GM12878 (cell line): ENCODE results near the gene PTGR3. TPM values are rescaled to one million over a fixed set of nuclear protein-coding genes. Genes with fewer than 3 reads are reported as not detected.

ENCODE experiments used
- ATAC-seq: fragments of 200-7000 bp; cut with Tn5 transposase; 3 replicates; pipeline ENCODE4 v1.9.1; 2020; ENCODE audit warnings: mild to moderate bottlenecking, moderate library complexity
- BruUV-seq: library from RNA; stranded (reverse); fragments of 400-500 nt; replicated peaks from 2 replicates; lab custom pipeline; 2021; lab: Mats Ljungman, UMichigan
- CTCF ChIA-PET: fragments of 300-600 bp; sonication (Branson Sonifier 250); formaldehyde crosslinking; extraction: SDS; loops from one replicate; lab custom pipeline; 2021; ENCODE audit warnings: inconsistent platforms; lab: Yijun Ruan, JAX
- POLR2A ChIA-PET: fragments of 350-600 bp; formaldehyde crosslinking; extraction: SDS; loops from one replicate; lab custom pipeline; 2021; ENCODE audit warnings: inconsistent platforms; lab: Charles Lee
- RAD21 ChIA-PET: fragments of 300-600 bp; sonication (Branson Sonifier 250); formaldehyde crosslinking; loops from one replicate; lab custom pipeline; 2023; ENCODE audit warnings: antibody characterized with exemption; ENCODE audit not compliant: unreplicated experiment; lab: Charles Lee
- SMC1A ChIA-PET: fragments of 300-600 bp; sonication (Branson Sonifier 250); formaldehyde crosslinking; loops from one replicate; lab custom pipeline; 2023; ENCODE audit not compliant: unreplicated experiment, uncharacterized antibody; lab: Charles Lee
- DNase-seq: peaks from one replicate; pipeline ENCODE4 v3.0.0-alpha.2; 2011; ENCODE audit warnings: low read depth, low spot score
- FAIRE-seq: peaks from 3 replicates; lab custom pipeline; 2011; peaks lifted over from hg19 to GRCh38; lab: Jason Lieb, UNC
- H2AFZ ChIP-seq: 2 replicates; pipeline ENCODE4 v1.6.0; 2011; ENCODE audit warnings: low read depth, low read length, control low read depth; ENCODE audit not compliant: control insufficient read depth
- H3K27ac ChIP-seq: 2 replicates; pipeline ENCODE4 v1.5.1; 2011; ENCODE audit warnings: control low read depth; ENCODE audit not compliant: control insufficient read depth, insufficient read depth
- H3K27me3 ChIP-seq, 2 experiments: replicated peaks in 1 of 2; 2 replicates each; pipeline versions ENCODE4 v1.6.0 to v1.6.1; 2011; ENCODE audit warnings: low read length in 1 of 2; ENCODE audit not compliant: control insufficient read depth in 2 of 2, insufficient read depth in 2 of 2
- H3K36me3 ChIP-seq, 2 experiments: 2 replicates each; pipeline ENCODE4 v1.5.1; 2011; ENCODE audit warnings: low read length in 1 of 2; ENCODE audit not compliant: control insufficient read depth in 2 of 2, insufficient read depth in 2 of 2
- H3K4me1 ChIP-seq: 2 replicates; pipeline ENCODE4 v1.6.1; 2011; ENCODE audit warnings: mild to moderate bottlenecking, low read length, moderate library complexity, mixed read lengths; ENCODE audit not compliant: control insufficient read depth, insufficient read depth
- H3K4me2 ChIP-seq: 2 replicates; pipeline ENCODE4 v1.6.0; 2011; ENCODE audit warnings: control low read depth; ENCODE audit not compliant: control insufficient read depth, insufficient read depth
- H3K4me3 ChIP-seq: fragments of 200-600 bp; sonication (generic); 2 replicates; pipeline ENCODE4 v1.5.1; 2016
- H3K79me2 ChIP-seq: 2 replicates; pipeline ENCODE4 v1.6.0; 2011; ENCODE audit warnings: low read length; ENCODE audit not compliant: control insufficient read depth, insufficient read depth
- H3K9ac ChIP-seq: 2 replicates; pipeline ENCODE4 v1.8.0; 2011; ENCODE audit warnings: low read length, control low read depth, mixed read lengths; ENCODE audit not compliant: control insufficient read depth, insufficient read depth
- H3K9me3 ChIP-seq: replicated peaks from 3 replicates; pipeline ENCODE4 v1.5.1; 2011; ENCODE audit warnings: mild to moderate bottlenecking, low read length; ENCODE audit not compliant: control insufficient read depth, insufficient read depth
- H4K20me1 ChIP-seq: 2 replicates; pipeline ENCODE4 v1.6.0; 2011; ENCODE audit not compliant: control insufficient read depth, insufficient read depth
- BHLHE40 ChIP-seq, 2 experiments: fragments of 450-650 bp in 1 of 2; IDR thresholded peaks; 2 replicates each; pipeline ENCODE4 v1.6.1; 2011 to 2017; ENCODE audit warnings: low read depth in 2 of 2, borderline replicate concordance in 1 of 2, improper control_type of control experiment in 1 of 2, low read length in 1 of 2, mild to moderate bottlenecking in 1 of 2
- IRF3 ChIP-seq: fragments of 450-650 bp; IDR thresholded peaks from 2 replicates; pipeline ENCODE4 v1.6.1; 2014; ENCODE audit warnings: mild to moderate bottlenecking
- IRF5 ChIP-seq: fragments of 450-650 bp; IDR thresholded peaks from 2 replicates; pipeline ENCODE4 v1.6.1; 2017; ENCODE audit warnings: borderline replicate concordance
- MEF2B ChIP-seq: fragments of 450-650 bp; IDR thresholded peaks from 2 replicates; pipeline ENCODE4 v1.6.1; 2018; ENCODE audit warnings: mild to moderate bottlenecking, moderate library complexity; ENCODE audit not compliant: partially characterized antibody, poor library complexity, severe bottlenecking
- NR2C1 ChIP-seq: fragments of 450-650 bp; IDR thresholded peaks from 2 replicates; pipeline ENCODE4 v1.6.1; 2017; ENCODE audit warnings: antibody characterized with exemption, mild to moderate bottlenecking, moderate library complexity
- PRDM15 ChIP-seq: fragments of 450-650 bp; formaldehyde crosslinking; IDR thresholded peaks from 2 replicates; pipeline ENCODE4 v1.4.0; 2020; ENCODE audit warnings: mild to moderate bottlenecking, moderate library complexity
- ZNF687 ChIP-seq: fragments of 450-650 bp; IDR thresholded peaks from 2 replicates; pipeline ENCODE4 v1.6.1; 2017; ENCODE audit warnings: mild to moderate bottlenecking, moderate library complexity
- WGBS: methylation state at CpG from one replicate; pipeline ENCODE4 v1.1.6; 2016; ENCODE audit warnings: low lambda C conversion rate; ENCODE audit not compliant: insufficient replicate concordance, insufficient coverage; ENCODE audit errors: missing lambda C conversion rate; 5-methylcytosine and 5-hydroxymethylcytosine counted together
- in situ Hi-C: fragments of 300-500 bp; cut with MboI; formaldehyde crosslinking; loops from 9 replicates; pipeline ENCODE4 v1.14.3; 2018; ENCODE audit warnings: mixed read lengths
- intact Hi-C: fragments of 100-400 bp; cut with micrococcal nuclease; formaldehyde crosslinking; loops from one replicate; pipeline ENCODE4 v1.14.2; 2022; ENCODE audit not compliant: unreplicated experiment
- polyA plus RNA-seq, 11 experiments: library from polyadenylated mRNA; depleted of rRNA in 4 of 11; unstranded in 6 of 11; stranded (reverse) in 5 of 11; fragments of >200 nt; fragmentation: Nextera tagmentation in 4 of 11; fragmentation: Illumina TruSeq in 1 of 11; extraction: Ambion mirVana in 4 of 11; extraction: Trizol in 1 of 11; gene quantifications; 1 replicate in 1 of 11; 2 replicates in 10 of 11; pipeline versions ENCODE4 v1.2.1 to v1.2.3, GENCODE V29; 2011 to 2016; ENCODE audit warnings: inconsistent platforms in 2 of 11, missing spikeins in 2 of 11, low read depth in 1 of 11
- total RNA-seq, 4 experiments: library from RNA; depleted of rRNA in 3 of 4; stranded (reverse); fragments of >200 nt in 3 of 4; fragmentation: Illumina TruSeq in 1 of 4; extraction: Trizol in 1 of 4; gene quantifications; 2 replicates each; pipeline versions ENCODE4 v1.2.1 to v1.2.3, GENCODE V29; 2013 to 2021

PTGR3 gene
- total and polyA plus RNA-seq, 10 of the 15 experiments (the other 5 are each of a cell fraction or from before 2014, with no cell fraction given): 6.2 to 69.8 (median 21.9) TPM

GRCh38 chr18:75164479-75164878 is 44.5 kb downstream of the PTGR3 start:
- H3K9ac ChIP-seq: no peak overlapping the region
- CTCF ChIA-PET: interaction anchor here (1.2 kb wide), 1 partner anchor 508 kb away, joined by 3 read pairs; no protein-coding TSS in a partner anchor
- WGBS: 58% methylated on average over 3 of the region's 3 CpGs

More at GRCh38 chr18:75164479-75164878, 44.5 kb downstream of the PTGR3 start:
- no peak overlapping the region for H3K27ac ChIP-seq
- H4K20me1 ChIP-seq: no peaks in the 10 kb centered on the region
- ChIA-PET POLR2A (no interaction called here), RAD21 (interaction anchor here (1.1 to 1.6 kb wide), 2 partner anchors 169 to 512 kb away, joined by 3 to 4 read pairs; no protein-coding TSS in a partner anchor), SMC1A (interaction anchor here (0.9 to 1.9 kb wide), 2 partner anchors 9 to 262 kb away, joined by 3 to 5 read pairs; no protein-coding TSS in a partner anchor)
- no peaks in the 10 kb centered on the region for H3K9me3 ChIP-seq
- no peak overlapping the region for H2AFZ ChIP-seq
- FAIRE-seq: no peak
- in situ Hi-C loops (no loop called here), intact Hi-C loops (no loop called here)
- no peaks in the 10 kb centered on the region; a peak in 1 of 4 replicates for H3K27me3 ChIP-seq
- no peak for TF ChIP-seq PRDM15
- TF ChIP-seq IRF3: no peak
- no peak for TF ChIP-seq IRF5
- no peak for TF ChIP-seq MEF2B
- no peak for TF ChIP-seq ZNF687
- no peak for TF ChIP-seq BHLHE40 (IDR thresholded peaks at IDR 0.05; ENCODE audit: borderline replicate concordance in 1 of 2, low read depth in 2 of 2, low read length in 1 of 2)
- no peak for TF ChIP-seq NR2C1
- ATAC-seq: no peak
- H3K4me2 ChIP-seq: no peak overlapping the region
- no TSS peak for BruUV-seq
- no peaks in the 10 kb centered on the region for H3K4me1 ChIP-seq
- DNase-seq: no peak
- no peak overlapping the region for H3K4me3 ChIP-seq
- no peaks in the 10 kb centered on the region for H3K36me3 ChIP-seq
- H3K79me2 ChIP-seq: no peaks in the 10 kb centered on the region
